ENCODE results near the gene KIFBP.

KIFBP gene

GRCh38 chr10:69051710-69052487 lies 63.3 kb downstream of the KIFBP start:
- no peak for DNase-seq

DNA sequence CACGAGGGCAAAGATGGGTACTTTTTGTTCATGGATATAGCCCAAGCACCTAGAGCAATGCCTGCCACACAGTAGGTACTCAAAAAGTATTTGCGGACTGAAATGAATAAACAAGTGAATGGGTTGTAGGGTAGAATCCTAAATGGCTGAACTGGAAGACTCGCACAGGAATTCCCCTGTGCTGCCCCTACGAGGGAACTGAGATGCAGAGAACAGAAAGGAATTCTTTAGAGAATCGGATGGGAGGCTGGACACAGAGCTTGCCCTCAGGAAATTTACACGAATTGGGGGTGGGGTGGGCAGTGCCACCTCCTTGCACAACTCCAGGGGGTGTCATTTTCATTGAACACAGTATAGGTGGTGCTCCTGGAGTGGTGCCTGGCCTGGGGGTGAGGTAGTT lies 64.1 kb downstream of the KIFBP start:
- DNase-seq = no peak

DNA sequence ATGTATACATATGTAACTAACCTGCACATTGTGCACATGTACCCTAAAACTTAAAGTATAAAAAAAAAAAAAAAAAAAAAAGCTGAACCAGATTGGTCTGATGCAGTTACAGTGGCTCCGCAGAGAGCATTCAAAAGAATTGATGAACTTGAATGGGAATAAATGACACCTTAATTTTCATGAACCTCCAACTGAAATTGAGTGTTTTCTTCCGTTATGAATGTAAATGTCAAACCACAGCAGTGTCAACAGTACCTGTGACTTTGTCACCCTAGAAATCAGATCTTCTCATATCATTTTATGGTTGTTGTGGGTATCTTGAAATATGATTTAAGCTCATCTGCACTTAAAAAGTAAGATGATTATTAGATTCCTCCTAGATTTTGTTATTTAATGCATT lies 66.6 kb downstream of the KIFBP start:
- DNase-seq = no peak

DNA sequence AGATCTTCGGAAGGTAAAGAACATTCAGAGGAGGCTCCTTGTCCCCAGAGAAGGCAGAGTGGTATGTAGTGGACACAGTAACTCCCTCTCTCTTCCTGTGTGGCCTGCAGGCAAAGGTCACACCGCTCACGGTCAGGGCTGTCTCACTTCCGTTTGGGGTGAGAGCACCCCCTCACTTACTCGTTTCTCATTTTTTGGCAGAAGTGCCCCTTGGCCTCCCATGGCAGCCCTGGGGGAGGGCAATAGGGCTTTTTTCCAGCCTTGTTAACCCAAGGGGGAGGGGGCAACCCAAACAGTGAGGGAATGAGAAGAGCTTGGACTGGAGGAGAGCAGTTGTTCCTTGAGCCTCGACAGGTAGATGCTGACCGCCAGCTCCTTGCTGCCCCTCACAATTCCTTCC lies 67.5 kb downstream of the KIFBP start:
- no peak for DNase-seq

- DNase-seq = no peak
Observed at GRCh38 chr10:69056536-69057260, 68.1 kb downstream of the KIFBP start.

GRCh38 chr10:69057261-69057950 lies 68.8 kb downstream of the KIFBP start:
- no peak for DNase-seq

GRCh38 chr10:69057951-69058297 lies 69.3 kb downstream of the KIFBP start:
- DNase-seq = no peak

DNA sequence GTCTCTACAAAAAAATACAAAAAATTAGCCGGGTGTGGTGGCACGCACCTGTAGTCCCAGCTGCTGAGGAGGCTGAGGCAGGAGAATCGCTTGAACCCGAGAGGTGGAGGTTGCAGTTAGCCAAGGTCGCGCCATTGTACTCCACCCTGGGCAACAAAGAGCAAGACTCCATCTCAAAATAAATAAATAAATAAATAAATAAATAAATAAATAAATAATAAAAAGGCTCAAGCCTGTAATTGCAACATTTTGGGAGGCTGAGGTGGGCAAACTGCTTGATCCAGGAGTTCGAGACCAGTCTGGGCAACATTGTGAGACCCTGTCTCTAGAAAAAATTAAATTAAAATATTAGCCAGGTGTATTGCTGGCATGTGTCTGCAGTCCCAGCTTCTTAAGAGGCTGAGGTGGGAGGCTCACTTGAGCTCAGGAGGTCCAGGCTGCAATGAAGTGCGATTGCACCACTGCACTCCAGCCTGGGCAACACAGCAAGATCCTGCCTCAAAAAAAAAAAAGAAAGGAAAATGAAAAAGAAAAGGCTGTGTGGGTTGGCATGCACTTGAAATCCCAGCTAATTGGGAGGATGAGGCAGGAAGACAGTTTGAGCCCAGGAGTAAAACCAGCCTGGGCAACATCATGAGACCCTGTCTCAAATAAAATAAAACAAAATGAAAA lies 71.7 kb downstream of the KIFBP start:
- DNase-seq = no peak

DNA sequence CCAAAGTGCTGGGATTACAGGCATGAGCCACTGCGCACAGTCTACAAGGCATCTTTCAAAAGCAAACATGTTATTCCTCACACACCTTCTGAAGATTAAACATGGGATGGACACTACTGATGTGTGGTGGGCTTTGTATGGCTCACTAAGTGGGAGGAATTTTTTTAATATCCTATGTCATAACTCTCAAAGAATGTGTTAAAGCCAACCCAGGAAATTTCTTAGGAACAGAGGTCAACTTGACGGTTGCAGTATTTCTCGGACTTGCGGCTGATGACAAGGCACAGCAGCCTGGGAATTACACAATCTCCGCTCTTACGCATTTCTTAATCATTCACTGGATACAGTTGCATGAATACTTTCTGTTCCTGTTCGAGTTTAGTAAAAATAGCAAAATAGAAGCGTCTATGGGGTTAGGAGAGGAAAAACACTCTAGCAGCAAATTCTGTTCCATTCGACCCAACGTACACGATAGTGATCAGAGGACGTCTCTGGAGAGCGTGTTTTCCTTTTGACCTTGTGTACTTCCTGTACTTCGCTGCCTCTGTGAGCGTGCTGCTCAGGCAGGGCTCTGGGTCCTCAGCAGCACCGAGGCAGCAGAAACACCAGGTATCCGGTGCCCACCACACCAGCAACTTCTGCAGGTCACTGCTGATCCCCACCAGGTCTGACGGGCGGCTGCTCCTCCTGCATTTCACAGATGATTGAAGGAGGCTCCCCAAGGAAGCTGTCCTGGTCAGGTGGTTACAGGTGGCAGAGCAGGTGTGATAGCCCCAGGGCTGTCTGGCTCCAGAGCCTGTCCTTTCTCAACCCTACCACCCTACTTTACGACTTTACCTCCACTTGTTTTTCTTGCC lies 72.9 kb downstream of the KIFBP start:
- DNase-seq = no peak

- DNase-seq = no peak
Observed at GRCh38 chr10:69062901-69063300, 74.3 kb downstream of the KIFBP start.

GRCh38 chr10:69064762-69065328 lies 76.2 kb downstream of the KIFBP start:
- no peak for DNase-seq

- DNase-seq = no peak
Observed at GRCh38 chr10:69065406-69066361, 77.1 kb downstream of the KIFBP start.
